K562 (cell line): ENCODE data around the gene HHIPL2. TPM values are rescaled to one million over a fixed set of nuclear protein-coding genes. Genes with fewer than 3 reads are reported as not detected.
"Not testable (repeated sequence)": the region's sequence is repeated elsewhere in the genome, so short reads cannot be mapped to it uniquely, and the experiment has no call there.

Experiments
- ATAC-seq: fragments of 200-7000 bp; cut with Tn5 transposase; 3 replicates; pipeline ENCODE4 v1.9.1; 2020; ENCODE audit warnings: moderate library complexity
- BruUV-seq: library from RNA; stranded (reverse); fragments of 400-500 nt; replicated peaks from 2 replicates; lab custom pipeline; 2021; lab: Mats Ljungman, UMichigan
- CTCF ChIA-PET: fragments of 300-600 bp; formaldehyde crosslinking; extraction: SDS; loops from one replicate; lab custom pipeline; 2021; ENCODE audit warnings: low intra/inter-chr PET ratio; lab: Yijun Ruan, JAX
- POLR2A ChIA-PET: fragments of 300-600, 350-650 bp; sonication (Branson Sonifier 250); formaldehyde crosslinking; extraction: SDS; loops from one replicate; lab custom pipeline; 2021; ENCODE audit warnings: antibody characterized with exemption, inconsistent platforms; lab: Yijun Ruan, JAX
- DNase-seq, 4 experiments: peaks; one replicate each; pipeline versions ENCODE4 v3.0.0 to v3.0.0-alpha.2; 2011 to 2018; ENCODE audit warnings: low spot score in 3 of 4, mixed read lengths in 3 of 4; ENCODE audit errors: extremely low read depth in 1 of 4
- FAIRE-seq: peaks from 2 replicates; lab custom pipeline; 2011; peaks lifted over from hg19 to GRCh38; lab: Jason Lieb, UNC
- H2AFZ ChIP-seq: 2 replicates; pipeline ENCODE4 v1.6.0; 2011; ENCODE audit warnings: low read depth, low read length, control low read depth, inconsistent platforms
- H3K27ac ChIP-seq: fragments of 200-600 bp; 3 replicates; pipeline ENCODE4 v1.8.0; 2011; ENCODE audit warnings: low read depth, mild to moderate bottlenecking, control low read depth, inconsistent platforms, low read length, moderate library complexity, mixed read lengths; ENCODE audit errors: extremely low read depth
- H3K27me3 ChIP-seq, 2 experiments: fragments of 300-600 bp in 1 of 2; 2 replicates in 1 of 2; 3 replicates in 1 of 2; pipeline versions ENCODE4 v1.6.0 to v1.8.0; 2011; ENCODE audit warnings: inconsistent platforms in 2 of 2, low read length in 2 of 2, mild to moderate bottlenecking in 1 of 2, mixed read lengths in 1 of 2, moderate library complexity in 1 of 2; ENCODE audit not compliant: control insufficient read depth in 2 of 2, insufficient read depth in 2 of 2
- H3K36me3 ChIP-seq: fragments of 300-600 bp; 3 replicates; pipeline ENCODE4 v1.8.0; 2011; ENCODE audit warnings: mild to moderate bottlenecking, low read length, inconsistent platforms; ENCODE audit not compliant: control insufficient read depth, insufficient read depth
- H3K4me1 ChIP-seq, 2 experiments: fragments of 200-600 bp in 1 of 2; replicated peaks in 1 of 2; 2 replicates in 1 of 2; 3 replicates in 1 of 2; pipeline versions ENCODE4 v1.5.1 to v1.8.0; 2011; ENCODE audit warnings: inconsistent platforms in 2 of 2, low read length in 2 of 2, mild to moderate bottlenecking in 1 of 2, mixed read lengths in 1 of 2, moderate library complexity in 1 of 2; ENCODE audit not compliant: control insufficient read depth in 2 of 2, insufficient read depth in 2 of 2
- H3K4me2 ChIP-seq: 2 replicates; pipeline ENCODE4 v1.6.1; 2011; ENCODE audit warnings: low read length, control low read depth, inconsistent platforms, mixed read lengths; ENCODE audit not compliant: insufficient read depth
- H3K4me3 ChIP-seq: fragments of 200-600 bp; sonication (generic), shearing (Covaris generic); 2 replicates; pipeline ENCODE4 v1.5.1; 2016; ENCODE audit warnings: control low read depth, inconsistent platforms
- H3K79me2 ChIP-seq: fragments of 200-600 bp; 3 replicates; pipeline ENCODE4 v1.8.0; 2011; ENCODE audit warnings: low read length, inconsistent platforms; ENCODE audit not compliant: control insufficient read depth, insufficient read depth
- H3K9ac ChIP-seq, 2 experiments: 2 replicates each; pipeline versions ENCODE4 v1.6.0 to v1.6.1; 2011; ENCODE audit warnings: low read depth in 2 of 2, low read length in 2 of 2, control low read depth in 1 of 2, inconsistent platforms in 1 of 2, mild to moderate bottlenecking in 1 of 2, mixed read lengths in 1 of 2; ENCODE audit not compliant: insufficient read depth in 1 of 2
- H3K9me1 ChIP-seq: one replicate; pipeline ENCODE4 v1.6.0; 2011; ENCODE audit warnings: inconsistent platforms, mild to moderate bottlenecking, low read length, moderate library complexity; ENCODE audit not compliant: control insufficient read depth, insufficient read depth
- H3K9me3 ChIP-seq: replicated peaks from 2 replicates; pipeline ENCODE4 v1.5.1; 2011; ENCODE audit warnings: low read depth, low read length, inconsistent platforms; ENCODE audit not compliant: control insufficient read depth, insufficient read depth
- H4K20me1 ChIP-seq: replicated peaks from 2 replicates; pipeline ENCODE4 v1.6.1; 2011; ENCODE audit warnings: low read length, inconsistent platforms, mixed read lengths; ENCODE audit not compliant: control insufficient read depth, insufficient read depth
- CEBPG ChIP-seq, 3 experiments: fragments of 200-800 bp in 1 of 3; sonication (Bioruptor generic) in 1 of 3; sonication (generic) in 1 of 3; formaldehyde crosslinking in 1 of 3; IDR thresholded peaks in 2 of 3; conservative IDR thresholded peaks in 1 of 3; 2 replicates each; pipeline versions ENCODE4 v1.6.1 to v1.8.0; 2016 to 2022; ENCODE audit warnings: missing compliant biosample characterization in 2 of 3, missing genetic modification characterization in 2 of 3, mild to moderate bottlenecking in 1 of 3, missing genetic modification reagents in 1 of 3
- JUND ChIP-seq, 2 experiments: IDR thresholded peaks; 2 replicates in 1 of 2; 3 replicates in 1 of 2; pipeline ENCODE4 v1.6.1; 2011; ENCODE audit warnings: borderline replicate concordance in 2 of 2, low read depth in 2 of 2, low read length in 2 of 2, improper control_type of control experiment in 1 of 2, missing biosample characterization in 1 of 2, missing genetic modification characterization in 1 of 2, missing genetic modification reagents in 1 of 2
- WGBS: fragments of 100-300 bp; shearing (Covaris generic); methylation state at CpG from one replicate; pipeline ENCODE4 v1.1.6; 2016; ENCODE audit warnings: low coverage, mixed read lengths; ENCODE audit not compliant: insufficient coverage; ENCODE audit errors: missing lambda C conversion rate; 5-methylcytosine and 5-hydroxymethylcytosine counted together
- in situ Hi-C: fragments of 300-500 bp; cut with MboI; formaldehyde crosslinking; loops from 4 replicates; pipeline ENCODE4 v1.15.0; 2018; ENCODE audit warnings: inconsistent platforms, mixed read lengths
- intact Hi-C: fragments of 100-400 bp; cut with micrococcal nuclease; formaldehyde crosslinking; loops from 2 replicates; pipeline ENCODE4 v1.14.2; 2022
- polyA plus RNA-seq, 8 experiments: library from polyadenylated mRNA; depleted of rRNA in 4 of 8; stranded (reverse) in 5 of 8; unstranded in 3 of 8; fragments of >200 nt; fragmentation: Nextera tagmentation in 2 of 8; fragmentation: Illumina TruSeq in 1 of 8; extraction: Ambion mirVana in 2 of 8; extraction: Trizol in 1 of 8; gene quantifications; 2 replicates each; pipeline versions ENCODE4 v1.2.1 to v1.2.3, GENCODE V29; 2011 to 2014; ENCODE audit warnings: inconsistent platforms in 1 of 8, missing spikeins in 1 of 8
- total RNA-seq, 7 experiments: library from RNA; depleted of rRNA in 6 of 7; stranded (reverse); fragments of >200 nt in 6 of 7; fragmentation: Illumina TruSeq in 2 of 7; extraction: Trizol in 2 of 7; gene quantifications; 2 replicates each; pipeline versions ENCODE4 v1.2.1 to v1.2.3, GENCODE V29; 2011 to 2021; ENCODE audit warnings: low replicate concordance in 1 of 7
- TF ChIP-seq, protein P1 (sequence below): IDR thresholded peaks from 2 replicates; pipeline ENCODE4 v1.6.1; 2014; ENCODE audit warnings: antibody characterized with exemption

Gene HHIPL2
- total and polyA plus RNA-seq, 9 of the 15 experiments (the other 6 are each of a cell fraction or from before 2014, with no cell fraction given), result 0.05 to 0.60 (median 0.20) TPM; not detected in 1

DNA sequence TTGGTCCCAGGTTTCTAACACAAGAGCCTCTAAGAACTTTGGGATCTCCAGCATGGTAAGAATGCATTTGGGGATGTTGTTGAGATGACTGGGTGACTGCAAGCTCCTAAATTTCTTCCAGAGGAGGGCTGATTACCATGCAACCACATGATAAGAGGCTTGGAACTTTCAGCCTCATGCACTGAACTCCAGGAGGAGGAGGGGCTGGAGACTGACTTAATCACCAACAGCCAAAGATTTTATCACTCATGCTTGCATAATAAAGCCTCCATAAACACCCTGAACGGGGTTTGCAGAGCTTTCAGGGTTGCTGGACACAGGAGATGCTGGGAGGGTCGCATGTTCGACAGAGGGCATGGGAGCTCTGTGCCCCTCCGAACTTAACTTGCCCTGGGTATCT, 63.9 kb downstream of the HHIPL2 start (continued):
- TF ChIP-seq CEBPG (CRISPR knock-in tag; IDR thresholded peaks at IDR 0.05); JUND (tag; IDR thresholded peaks at IDR 0.05; ENCODE audit: borderline replicate concordance, low read depth, low read length): not testable (repeated sequence)
- TF ChIP-seq CEBPG (tag; conservative IDR thresholded peaks at IDR 0.05 in 1 of 2, IDR thresholded peaks at IDR 0.05 in 1 of 2), result peak; percentile 31 to 64; a peak in 3 of 4 replicates
- TF ChIP-seq, protein P1, sequence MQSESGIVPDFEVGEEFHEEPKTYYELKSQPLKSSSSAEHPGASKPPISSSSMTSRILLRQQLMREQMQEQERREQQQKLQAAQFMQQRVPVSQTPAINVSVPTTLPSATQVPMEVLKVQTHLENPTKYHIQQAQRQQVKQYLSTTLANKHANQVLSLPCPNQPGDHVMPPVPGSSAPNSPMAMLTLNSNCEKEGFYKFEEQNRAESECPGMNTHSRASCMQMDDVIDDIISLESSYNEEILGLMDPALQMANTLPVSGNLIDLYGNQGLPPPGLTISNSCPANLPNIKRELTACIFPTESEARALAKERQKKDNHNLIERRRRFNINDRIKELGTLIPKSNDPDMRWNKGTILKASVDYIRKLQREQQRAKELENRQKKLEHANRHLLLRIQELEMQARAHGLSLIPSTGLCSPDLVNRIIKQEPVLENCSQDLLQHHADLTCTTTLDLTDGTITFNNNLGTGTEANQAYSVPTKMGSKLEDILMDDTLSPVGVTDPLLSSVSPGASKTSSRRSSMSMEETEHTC, result peak; percentile 20; the same call in 1 of the 2 replicates
- TF ChIP-seq JUND (IDR thresholded peaks at IDR 0.05; ENCODE audit: borderline replicate concordance, low read depth, low read length), result 0 out of 2 replicates have a peak, but pooled peaks have one; percentile 25

DNA sequence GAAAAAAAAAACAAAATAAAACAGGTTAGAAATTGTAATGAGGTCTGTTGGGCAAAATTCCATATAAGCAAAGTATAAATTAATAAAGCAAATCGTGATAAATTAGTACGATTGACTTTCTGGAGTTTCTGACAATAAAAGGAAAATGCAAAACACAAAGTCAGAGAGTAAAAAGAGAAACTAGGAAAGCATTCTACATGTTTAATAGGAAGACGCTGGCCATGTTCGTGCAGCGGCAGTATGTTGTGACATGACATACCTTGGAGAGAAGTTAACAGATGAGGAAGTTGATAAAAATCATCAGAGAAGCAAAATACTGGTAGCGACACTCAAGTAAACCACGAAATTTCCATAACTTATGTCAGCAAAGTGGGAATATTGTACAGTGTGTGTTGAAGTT, 68.3 kb downstream of the HHIPL2 start:
- BruUV-seq, H3K4me3 ChIP-seq, H3K9me3 ChIP-seq, H3K36me3 ChIP-seq, H3K4me2 ChIP-seq, intact Hi-C loops, POLR2A ChIA-PET, ATAC-seq, H3K9me1 ChIP-seq, H3K79me2 ChIP-seq, DNase-seq, H3K9ac ChIP-seq, H3K27ac ChIP-seq, H3K4me1 ChIP-seq, H4K20me1 ChIP-seq, H2AFZ ChIP-seq, CTCF ChIA-PET, in situ Hi-C loops, H3K27me3 ChIP-seq, FAIRE-seq: not testable (repeated sequence)
- WGBS, result 4% methylated on average over 5 of the region's 7 CpGs
